HG02938 (cell line): Measurements from ENCODE around the gene BZW2.

ENCODE experiments used
- ATAC-seq: cut with Tn5 transposase; IDR thresholded peaks from one replicate; pipeline ENCODE4 v1.9.1; 2021; ENCODE audit warnings: mild to moderate bottlenecking, moderate library complexity; ENCODE audit not compliant: unreplicated experiment

Gene BZW2

DNA sequence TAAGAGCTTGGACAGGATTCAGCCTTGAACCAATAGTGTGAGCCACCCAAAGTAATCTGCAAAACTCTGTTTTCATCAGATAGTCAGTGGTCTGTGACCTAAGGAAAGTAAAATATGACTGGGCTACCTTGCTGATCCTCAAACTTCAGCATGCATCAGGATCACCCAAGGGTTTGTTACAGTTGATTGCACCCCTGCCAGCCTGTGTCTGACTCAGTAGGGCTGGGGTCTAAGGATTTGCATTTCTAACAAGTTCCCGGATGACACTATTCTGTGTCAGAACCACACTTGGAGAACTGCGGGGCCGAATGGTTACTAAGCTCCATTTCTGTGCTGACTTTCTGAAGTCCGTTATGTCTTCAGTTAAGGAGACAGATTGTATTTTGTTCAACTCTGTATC, 66.9 kb downstream of the BZW2 start:
- no peak for ATAC-seq

GRCh38 chr7:16715928-16716327, 69.9 kb downstream of the BZW2 start:
- ATAC-seq, result no peak

GRCh38 chr7:16718111-16718656, 72.2 kb downstream of the BZW2 start:
- ATAC-seq, result no peak

- no peak for ATAC-seq
Measured at GRCh38 chr7:16719699-16720098, 73.7 kb downstream of the BZW2 start.

- no peak for ATAC-seq
Measured at GRCh38 chr7:16721541-16721940, 75.6 kb downstream of the BZW2 start.

DNA sequence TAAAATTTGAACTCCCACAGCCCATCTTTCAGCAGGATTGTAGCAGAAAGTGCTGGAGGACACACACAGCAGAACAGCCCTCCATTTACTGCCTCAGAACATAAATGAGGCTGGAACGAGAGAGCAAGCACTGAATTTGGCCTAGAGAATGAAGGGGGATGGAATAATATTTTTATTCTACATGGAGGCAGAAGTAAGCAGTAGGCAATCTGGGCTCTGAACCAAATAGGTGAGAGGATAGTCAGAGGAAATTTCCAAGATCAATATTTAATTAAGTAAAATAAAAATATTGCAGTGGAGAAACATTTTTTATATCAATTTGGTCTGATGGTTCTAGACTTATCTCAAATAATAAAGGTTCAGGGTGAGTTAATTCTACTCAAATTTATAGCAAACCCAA, 78.4 kb downstream of the BZW2 start:
- ATAC-seq, result no peak

DNA sequence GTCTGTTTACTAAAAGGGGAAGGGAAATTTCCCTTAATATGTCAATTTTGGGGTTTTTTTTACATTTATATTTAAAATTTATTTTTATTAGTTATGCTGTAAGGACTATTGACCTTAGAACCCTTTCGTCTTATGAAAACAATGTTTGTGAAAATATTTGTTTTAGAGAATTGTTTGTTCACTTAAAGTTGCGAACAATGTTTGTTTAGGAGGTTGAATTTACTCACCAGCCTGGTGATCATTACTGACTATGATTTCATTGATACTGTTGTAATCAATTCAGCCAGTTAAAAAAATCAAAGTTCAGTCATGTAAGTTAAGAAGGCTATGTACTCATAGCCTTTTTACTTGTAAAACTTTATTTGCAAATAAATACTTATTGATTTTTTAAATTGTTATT, 80.2 kb downstream of the BZW2 start:
- no peak for ATAC-seq

DNA sequence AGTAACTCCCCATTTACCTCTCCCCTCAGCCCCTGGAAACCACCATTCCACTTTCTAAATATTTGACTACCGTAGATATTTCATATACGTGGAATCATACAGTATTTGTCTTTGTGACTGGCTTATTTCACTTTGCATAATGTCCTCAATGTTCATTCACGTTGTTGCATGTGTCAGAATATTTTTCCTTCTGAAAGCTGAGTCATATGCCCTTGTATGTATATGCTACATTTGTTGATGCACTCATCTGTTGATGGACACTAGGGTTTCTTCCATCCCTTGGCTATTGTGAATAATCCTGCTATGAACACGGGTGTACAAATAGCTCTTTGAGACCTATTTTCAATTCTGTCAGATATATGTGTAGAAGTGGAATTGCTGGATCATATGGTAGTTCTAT, 81.8 kb downstream of the BZW2 start:
- ATAC-seq, result no peak

GRCh38 chr7:16728811-16729210, 82.8 kb downstream of the BZW2 start:
- ATAC-seq, result no peak

- ATAC-seq, result no peak
Measured at GRCh38 chr7:16729541-16729940, 83.6 kb downstream of the BZW2 start.

- ATAC-seq, result no peak
Measured at GRCh38 chr7:16730937-16731336, 85.0 kb downstream of the BZW2 start.

DNA sequence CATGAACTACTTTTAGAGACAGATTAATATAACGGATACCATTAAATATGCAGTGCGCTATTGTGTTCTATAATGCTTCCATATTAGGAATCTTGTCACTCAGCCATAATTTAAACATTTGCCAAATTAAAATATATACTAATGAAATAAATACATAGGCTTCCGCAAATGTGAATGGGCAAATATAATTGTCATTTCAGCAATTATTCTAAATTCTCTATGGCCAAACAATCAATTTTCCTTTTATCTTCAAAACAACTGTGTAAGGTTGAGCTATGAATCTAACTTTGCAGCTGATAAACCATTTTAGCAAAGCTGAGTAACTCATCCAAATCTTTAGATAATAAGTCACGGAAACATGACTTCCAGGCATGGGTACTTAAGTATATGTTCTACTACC, 86.8 kb downstream of the BZW2 start:
- no peak for ATAC-seq

DNA sequence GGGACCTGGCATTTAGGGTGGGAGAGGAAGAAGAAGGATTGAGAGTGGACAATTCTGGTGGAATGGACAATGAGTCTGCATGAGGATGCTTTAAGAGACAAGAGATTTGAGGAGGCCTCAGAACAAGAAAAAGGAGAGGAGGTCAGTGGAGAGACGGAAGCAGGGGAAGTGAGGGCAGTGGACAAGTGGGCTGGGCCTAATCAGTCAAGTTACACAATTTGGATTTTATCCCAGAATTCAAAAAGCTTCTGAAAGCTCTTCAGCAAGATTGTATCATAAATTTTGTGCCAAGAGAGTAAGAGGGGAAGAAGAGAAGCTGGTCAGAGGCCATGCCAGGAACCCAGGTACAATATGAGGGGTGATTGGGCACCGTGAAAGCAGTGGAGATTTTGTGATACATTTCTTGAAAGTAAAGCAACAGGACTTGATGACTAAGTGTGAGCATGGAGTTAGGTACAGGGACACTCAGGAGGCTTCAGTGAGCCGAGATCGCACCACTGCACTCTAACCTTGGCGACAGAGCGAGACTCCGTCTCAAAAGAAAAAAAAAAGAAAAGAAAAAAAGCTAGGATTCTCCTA, 88.3 kb downstream of the BZW2 start:
- ATAC-seq, result no peak

DNA sequence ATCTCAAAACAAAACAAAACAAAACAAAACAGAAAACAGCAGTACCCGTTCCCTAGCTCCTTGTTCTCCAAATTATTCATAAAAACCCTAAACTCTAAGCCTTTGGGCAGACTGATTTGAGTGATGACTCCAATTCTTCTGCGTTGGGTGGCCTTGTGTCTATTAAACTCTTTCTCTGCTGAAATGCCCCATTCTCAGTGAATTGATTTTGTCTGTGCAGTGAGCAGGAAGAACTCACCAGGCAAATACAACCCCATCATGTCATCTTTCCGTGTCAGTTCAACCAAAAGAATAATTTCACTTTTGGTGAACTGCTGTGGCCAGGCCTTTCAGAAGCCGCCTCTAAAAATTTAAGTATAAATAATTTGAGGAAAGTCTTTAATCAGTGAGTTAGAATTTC, 89.0 kb downstream of the BZW2 start:
- no peak for ATAC-seq

DNA sequence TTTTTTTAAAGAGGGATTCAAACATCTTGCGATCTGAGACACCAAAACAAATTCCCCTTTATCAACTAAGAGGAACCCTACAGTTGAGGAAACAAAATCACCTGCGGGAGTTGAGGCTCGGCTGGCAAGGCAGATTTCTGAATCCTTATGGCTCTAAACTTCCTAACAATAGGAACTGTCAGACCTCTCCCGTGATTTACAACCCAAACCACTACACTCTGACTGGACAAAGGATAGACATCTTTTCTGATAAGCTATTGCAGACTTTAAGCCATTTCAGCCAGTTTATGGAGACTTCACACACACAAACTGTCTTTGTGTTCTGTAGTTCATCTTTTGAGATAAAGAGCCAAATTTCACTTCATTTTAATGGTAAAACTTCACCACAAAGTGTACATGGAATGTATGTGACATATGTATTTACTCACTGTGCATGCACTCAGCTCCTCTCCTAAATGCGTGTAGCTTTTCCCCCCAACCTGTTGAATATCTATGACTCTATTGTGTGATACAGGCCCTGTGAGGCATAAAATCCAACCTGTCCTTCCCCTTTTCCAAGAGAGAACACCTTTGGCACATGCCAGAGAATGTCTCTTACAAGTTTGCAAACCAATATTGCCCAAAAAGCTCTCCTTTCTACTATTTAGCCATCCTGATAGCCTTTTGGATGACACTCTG, 92.2 kb downstream of the BZW2 start:
- no peak for ATAC-seq

DNA sequence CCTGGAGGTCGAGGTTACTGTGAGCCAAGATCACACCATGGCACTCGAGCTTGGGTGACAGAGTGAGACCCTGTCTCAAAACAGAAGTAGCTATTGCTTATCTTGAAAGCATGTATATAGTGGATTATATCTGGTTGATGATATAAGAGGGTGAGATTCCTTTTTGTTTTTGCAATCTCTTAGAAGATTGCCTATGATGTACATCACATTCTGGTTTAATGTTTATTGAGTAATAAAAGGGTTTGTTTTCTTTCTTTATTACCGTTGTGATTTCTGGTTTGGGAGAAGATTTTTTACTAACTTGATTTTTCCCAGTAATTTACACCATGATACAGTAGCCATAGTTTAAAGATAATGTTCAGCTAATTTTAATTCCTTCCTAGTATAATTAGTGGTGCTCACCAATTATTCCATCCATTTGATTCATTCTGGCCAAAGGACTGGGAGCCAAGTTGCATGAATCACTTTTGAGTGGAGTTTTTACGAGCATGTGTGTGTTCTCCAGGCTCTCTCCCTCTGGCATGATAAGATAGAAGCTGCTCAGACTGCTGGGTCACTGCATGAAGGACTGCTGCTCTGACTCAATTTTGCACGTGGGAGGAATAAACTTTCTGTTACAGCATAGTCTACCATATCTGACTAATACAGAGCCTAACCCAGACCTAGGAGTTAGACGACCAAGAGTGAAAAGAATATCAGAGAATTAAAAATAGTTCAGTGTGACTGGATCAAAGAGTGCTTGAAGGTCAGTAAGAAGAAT, 94.1 kb downstream of the BZW2 start:
- ATAC-seq, result no peak

- no peak for ATAC-seq
Measured at GRCh38 chr7:16740623-16740953, 94.6 kb downstream of the BZW2 start.

DNA sequence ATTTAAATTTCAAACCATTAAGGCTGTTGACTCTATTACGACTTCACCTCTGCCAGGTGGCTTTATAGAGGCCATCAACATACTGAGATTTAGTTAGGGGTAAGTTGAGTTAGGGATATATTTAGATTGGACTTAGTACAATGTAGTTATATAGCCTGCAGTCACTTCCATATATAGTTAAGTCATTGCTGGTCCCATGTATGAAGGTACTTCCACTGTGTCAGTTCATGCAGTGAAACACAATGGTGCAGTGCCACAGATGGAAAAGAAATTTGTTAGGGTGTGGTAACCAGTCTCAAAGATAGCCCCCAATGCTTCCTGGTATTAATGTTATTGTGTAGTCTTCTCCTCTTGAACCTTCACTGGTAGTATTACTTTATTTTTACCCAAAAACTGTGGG, 95.0 kb downstream of the BZW2 start:
- ATAC-seq, result no peak

DNA sequence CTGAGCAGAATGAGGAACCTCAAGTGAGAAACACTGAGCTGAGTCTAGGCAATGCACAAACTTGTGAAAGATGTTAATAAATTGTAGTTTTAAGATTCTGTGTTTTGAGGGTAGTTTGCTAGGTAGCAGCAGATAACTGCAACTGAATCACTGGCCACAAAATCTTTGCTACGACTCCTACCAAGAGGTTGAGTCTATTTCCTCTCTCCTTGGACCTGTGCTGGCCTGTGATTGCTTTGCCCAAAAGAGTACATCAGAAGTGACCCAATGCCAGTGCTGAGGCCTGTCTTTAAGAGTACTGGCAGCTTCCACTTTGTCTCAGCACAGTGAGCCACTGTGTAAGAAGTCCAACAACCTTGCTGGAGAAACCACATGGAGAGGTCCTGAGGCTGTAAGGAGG, 95.7 kb downstream of the BZW2 start:
- ATAC-seq, result no peak

GRCh38 chr7:16742547-16742946, 96.6 kb downstream of the BZW2 start:
- ATAC-seq, result no peak

GRCh38 chr7:16743236-16743635, 97.3 kb downstream of the BZW2 start:
- no peak for ATAC-seq
